GM21786 (cell line): ENCODE results near the gene WDFY1.

Experiments
- ATAC-seq: cut with Tn5 transposase; IDR thresholded peaks from one replicate; pipeline ENCODE4 v1.9.1; 2021; ENCODE audit not compliant: unreplicated experiment

The WDFY1 gene

GRCh38 chr2:223932816-223933800 lies 12.0 kb downstream of the WDFY1 start:
- no peak for ATAC-seq

GRCh38 chr2:223930103-223930976 lies 14.8 kb downstream of the WDFY1 start:
- ATAC-seq = no peak

GRCh38 chr2:223929571-223930102 lies 15.5 kb downstream of the WDFY1 start:
- no peak for ATAC-seq

- no peak for ATAC-seq
Measured at GRCh38 chr2:223928113-223929006, 16.8 kb downstream of the WDFY1 start.

- no peak for ATAC-seq
Measured at GRCh38 chr2:223925106-223925505, 20.0 kb downstream of the WDFY1 start.

- no peak for ATAC-seq
Measured at GRCh38 chr2:223923976-223924375, 21.2 kb downstream of the WDFY1 start.

GRCh38 chr2:223922308-223922707 lies 22.8 kb downstream of the WDFY1 start:
- ATAC-seq = no peak

GRCh38 chr2:223921204-223921603 lies 23.9 kb downstream of the WDFY1 start:
- no peak for ATAC-seq

- no peak for ATAC-seq
Measured at GRCh38 chr2:223920109-223920508, 25.0 kb downstream of the WDFY1 start.

GRCh38 chr2:223918671-223919134 lies 26.4 kb downstream of the WDFY1 start:
- ATAC-seq = no peak

GRCh38 chr2:223916181-223916920 lies 28.8 kb downstream of the WDFY1 start:
- ATAC-seq = no peak

- no peak for ATAC-seq
Measured at GRCh38 chr2:223915071-223915470, 30.1 kb downstream of the WDFY1 start.

GRCh38 chr2:223914324-223914723 lies 30.8 kb downstream of the WDFY1 start:
- ATAC-seq = no peak

GRCh38 chr2:223909001-223909741 lies 36.0 kb downstream of the WDFY1 start:
- no peak for ATAC-seq

- ATAC-seq = no peak
Measured at GRCh38 chr2:223908304-223908998, 36.7 kb downstream of the WDFY1 start.

GRCh38 chr2:223905996-223906395 lies 39.1 kb downstream of the WDFY1 start:
- no peak for ATAC-seq

GRCh38 chr2:223901854-223902253 lies 43.3 kb downstream of the WDFY1 start:
- ATAC-seq = peak; percentile 28

GRCh38 chr2:223901311-223901710 lies 43.8 kb downstream of the WDFY1 start:
- ATAC-seq = no peak
